GM23248 (cell line): ENCODE results near the gene PDE10A. TPM values are rescaled to one million over a fixed set of nuclear protein-coding genes. Genes with fewer than 3 reads are reported as not detected.

ENCODE experiments used
- DNase-seq: peaks from one replicate; pipeline ENCODE4 v3.0.0-alpha.2; 2015
- H2AFZ ChIP-seq: fragments of 200-600 bp; sonication (generic); 2 replicates; pipeline ENCODE4 v1.6.1; 2016; ENCODE audit warnings: antibody characterized with exemption
- H3F3A ChIP-seq: fragments of 200-600 bp; sonication (generic); 2 replicates; pipeline ENCODE4 v1.6.1; 2016; ENCODE audit warnings: mild to moderate bottlenecking, antibody characterized with exemption, mixed run types; ENCODE audit not compliant: insufficient read depth
- H3K27ac ChIP-seq: fragments of 200-600 bp; sonication (generic); 2 replicates; pipeline ENCODE4 v1.5.1; 2016; ENCODE audit warnings: mild to moderate bottlenecking
- H3K27me3 ChIP-seq: fragments of 200-600 bp; sonication (generic); replicated peaks from 2 replicates; pipeline ENCODE4 v1.6.1; 2016; ENCODE audit warnings: mild to moderate bottlenecking; ENCODE audit not compliant: insufficient read depth
- H3K36me3 ChIP-seq: fragments of 200-600 bp; sonication (generic); 2 replicates; pipeline ENCODE4 v1.6.1; 2016; ENCODE audit warnings: low read depth, mild to moderate bottlenecking
- H3K4me1 ChIP-seq: fragments of 200-600 bp; sonication (generic); 2 replicates; pipeline ENCODE4 v1.6.1; 2016; ENCODE audit warnings: mild to moderate bottlenecking; ENCODE audit not compliant: insufficient read depth
- H3K4me2 ChIP-seq: fragments of 200-600 bp; sonication (generic); one replicate; pipeline ENCODE4 v1.6.1; 2016; ENCODE audit warnings: mild to moderate bottlenecking; ENCODE audit not compliant: unreplicated experiment
- H3K4me3 ChIP-seq: fragments of 200-600 bp; sonication (generic); 2 replicates; pipeline ENCODE4 v1.5.1; 2016; ENCODE audit warnings: mild to moderate bottlenecking
- H3K79me2 ChIP-seq: fragments of 200-600 bp; sonication (generic); 2 replicates; pipeline ENCODE4 v1.6.1; 2016; ENCODE audit warnings: mild to moderate bottlenecking; ENCODE audit not compliant: insufficient read depth
- H3K9ac ChIP-seq: fragments of 200-600 bp; sonication (generic); 2 replicates; pipeline ENCODE4 v1.6.1; 2016; ENCODE audit warnings: mild to moderate bottlenecking
- H3K9me2 ChIP-seq: fragments of 200-600 bp; sonication (generic); 2 replicates; pipeline ENCODE4 v1.6.1; 2016; ENCODE audit warnings: mixed run types, mild to moderate bottlenecking, moderate library complexity; ENCODE audit not compliant: insufficient read depth
- H3K9me3 ChIP-seq: fragments of 200-600 bp; sonication (generic); one replicate; pipeline ENCODE4 v1.6.1; 2017; ENCODE audit warnings: low read depth
- H4K20me1 ChIP-seq: fragments of 200-600 bp; sonication (generic); 2 replicates; pipeline ENCODE4 v1.6.0; 2016; ENCODE audit not compliant: insufficient read depth
- EZH2 ChIP-seq: fragments of 200-600 bp; sonication (generic); IDR thresholded peaks from 2 replicates; pipeline ENCODE4 v1.6.1; 2018; ENCODE audit warnings: antibody characterized with exemption, mild to moderate bottlenecking; ENCODE audit not compliant: insufficient read depth, poor library complexity, severe bottlenecking
- EZH2phosphoT487 ChIP-seq: fragments of 200-600 bp; sonication (generic); IDR thresholded peaks from 2 replicates; pipeline ENCODE4 v1.6.1; 2018; ENCODE audit warnings: antibody characterized with exemption, moderate library complexity, mild to moderate bottlenecking, low read depth; ENCODE audit not compliant: insufficient read depth
- whole genome bisulfite sequencing, 2 experiments: methylation state at CpG; one replicate each; pipeline ENCODE4 v1.1.6; 2015 to 2017; ENCODE audit warnings: low lambda C conversion rate in 2 of 2, low coverage in 1 of 2; ENCODE audit errors: missing lambda C conversion rate in 2 of 2; 5-methylcytosine and 5-hydroxymethylcytosine counted together
- in situ Hi-C: fragments of 300-500 bp; cut with MboI; formaldehyde crosslinking; loops from 2 replicates; pipeline ENCODE4 v1.15.0; 2020
- polyA plus RNA-seq: library from polyadenylated mRNA; unstranded; fragments of >200 nt; fragmentation: Nextera tagmentation; extraction: Ambion mirVana; gene quantifications from 2 replicates; pipeline ENCODE4 v1.2.1, GENCODE V29; 2016
- total RNA-seq: library from RNA; depleted of rRNA; stranded (reverse); fragments of >200 nt; shearing (Covaris generic); gene quantifications from 2 replicates; pipeline ENCODE4 v1.2.3, GENCODE V29; 2014

The PDE10A gene
- total and polyA plus RNA-seq, 2 experiments from 2014 or later = 0.11 to 0.21 TPM

GRCh38 chr6:165636402-165637048, 26.5 kb downstream of the PDE10A start:
- H3K9me3 ChIP-seq = no peaks in the 10 kb centered on the region
- H3K4me3 ChIP-seq = no peak overlapping the region
- in situ Hi-C loops = no loop called here
- no peak overlapping the region for H2AFZ ChIP-seq
- no peaks in the 10 kb centered on the region for H3K27me3 ChIP-seq
- no peaks in the 10 kb centered on the region for H3K36me3 ChIP-seq
- DNase-seq = no peak
- H3K4me2 ChIP-seq = no peak overlapping the region
- WGBS, 2 experiments = 2 to 6% methylated on average over 6 of the region's 6 CpGs
- H3K27ac ChIP-seq = no peak overlapping the region
- no peaks in the 10 kb centered on the region for H3K9me2 ChIP-seq
- no peaks in the 10 kb centered on the region for H4K20me1 ChIP-seq
- H3K79me2 ChIP-seq = no peaks in the 10 kb centered on the region
- no peaks in the 10 kb centered on the region for H3K4me1 ChIP-seq
- H3F3A ChIP-seq = no peaks in the 10 kb centered on the region
- TF ChIP-seq EZH2phosphoT487 = no peak
- TF ChIP-seq EZH2 = no peak
- H3K9ac ChIP-seq = no peak overlapping the region

GRCh38 chr6:165635965-165636364, 27.1 kb downstream of the PDE10A start:
- H3K27ac ChIP-seq = no peak overlapping the region
- no peaks in the 10 kb centered on the region for H3K9me2 ChIP-seq
- H3K9ac ChIP-seq = no peak overlapping the region
- no peaks in the 10 kb centered on the region for H3K79me2 ChIP-seq
- no peak for TF ChIP-seq EZH2phosphoT487
- TF ChIP-seq EZH2 = no peak
- in situ Hi-C loops = no loop called here
- DNase-seq = no peak
- H3K4me1 ChIP-seq = no peaks in the 10 kb centered on the region
- H3K9me3 ChIP-seq = no peaks in the 10 kb centered on the region
- no peak overlapping the region for H2AFZ ChIP-seq
- no peaks in the 10 kb centered on the region for H3K27me3 ChIP-seq
- H3K36me3 ChIP-seq = no peaks in the 10 kb centered on the region
- H3F3A ChIP-seq = no peaks in the 10 kb centered on the region
- no peak overlapping the region for H3K4me3 ChIP-seq
- H4K20me1 ChIP-seq = no peaks in the 10 kb centered on the region
- no peak overlapping the region for H3K4me2 ChIP-seq

- in situ Hi-C loops = no loop called here
- no peaks in the 10 kb centered on the region for H4K20me1 ChIP-seq
- H3K4me3 ChIP-seq = no peak overlapping the region
- no peak overlapping the region for H3K4me2 ChIP-seq
- no peak overlapping the region for H3K9ac ChIP-seq
- H2AFZ ChIP-seq = no peak overlapping the region
- H3K36me3 ChIP-seq = no peaks in the 10 kb centered on the region
- no peaks in the 10 kb centered on the region for H3K9me2 ChIP-seq
- DNase-seq = no peak
- no peaks in the 10 kb centered on the region for H3K9me3 ChIP-seq
- H3K27ac ChIP-seq = no peak overlapping the region
- no peaks in the 10 kb centered on the region for H3K27me3 ChIP-seq
- no peaks in the 10 kb centered on the region for H3K4me1 ChIP-seq
- no peaks in the 10 kb centered on the region for H3F3A ChIP-seq
- H3K79me2 ChIP-seq = no peaks in the 10 kb centered on the region
- 24% methylated on average over 16 of the region's 16 CpGs for WGBS, 2 experiments
- TF ChIP-seq EZH2phosphoT487 (no peak), EZH2 (no peak)
Observed at GRCh38 chr6:165634101-165634880, 28.8 kb downstream of the PDE10A start.

GRCh38 chr6:165632194-165632593, 30.8 kb downstream of the PDE10A start:
- in situ Hi-C loops = no loop called here
- H3K9me3 ChIP-seq = no peaks in the 10 kb centered on the region
- H3K9me2 ChIP-seq = no peaks in the 10 kb centered on the region
- no peak overlapping the region for H2AFZ ChIP-seq
- H3K9ac ChIP-seq = no peak overlapping the region
- no peaks in the 10 kb centered on the region for H3K36me3 ChIP-seq
- 0 to 2% methylated on average over 2 of the region's 2 CpGs for WGBS, 2 experiments
- no peaks in the 10 kb centered on the region for H3K79me2 ChIP-seq
- H3K27me3 ChIP-seq = no peaks in the 10 kb centered on the region
- H3K4me1 ChIP-seq = no peaks in the 10 kb centered on the region
- no peak overlapping the region for H3K4me3 ChIP-seq
- TF ChIP-seq EZH2 = no peak
- no peak for TF ChIP-seq EZH2phosphoT487
- H4K20me1 ChIP-seq = no peaks in the 10 kb centered on the region
- no peaks in the 10 kb centered on the region for H3F3A ChIP-seq
- DNase-seq = no peak
- no peak overlapping the region for H3K27ac ChIP-seq
- no peak overlapping the region for H3K4me2 ChIP-seq
